ENCODE results near the gene SH2D4B. TPM values are rescaled to one million over a fixed set of nuclear protein-coding genes. Genes with fewer than 3 reads are reported as not detected.

SH2D4B gene
- total RNA-seq (2022; extraction: Qiagen RNA extraction) = 0.02 to 0.06 TPM (median 0.03 TPM) in 4 of 5 replicates, not detected in the other

GRCh38 chr10:80537736-80538480 lies at the start of gene SH2D4B:
TSS of gene SH2D4B (plus strand) at chr10:80537902. CDS start at chr10:80538332, 430 bp downstream.

Other genes with a start within 250 kb of the SH2D4B start
- gene MAT1A, start 248.2 kb upstream of the SH2D4B start, total RNA-seq (2022; extraction: Qiagen RNA extraction) = 0.01 to 0.23 TPM (median 0.08 TPM) in 5 replicates
- gene DYDC1, start 181.1 kb upstream of the SH2D4B start, total RNA-seq (2022; extraction: Qiagen RNA extraction) = not detected in 5 replicates
- gene DYDC2, start 181.1 kb upstream of the SH2D4B start, total RNA-seq (2022; extraction: Qiagen RNA extraction) = 0.09 to 0.19 TPM in 2 of 5 replicates, not detected in the others
- 39.5 to 44.6 TPM (median 43.3 TPM) in 5 replicates for gene PRXL2A, start 129.4 kb upstream of the SH2D4B start, total RNA-seq (2022; extraction: Qiagen RNA extraction)
- gene TSPAN14, start 83.6 kb upstream of the SH2D4B start, total RNA-seq (2022; extraction: Qiagen RNA extraction) = 108 to 130 TPM (median 129 TPM) in 5 replicates